NK-92 treated with Interleukin-12 subunit alpha and Interleukin-12 subunit beta, amount 100 ng/mL, for 24 hours (cell line): ENCODE measurements around the gene TNRC6A.
"Not testable (repeated sequence)": the region's sequence is repeated elsewhere in the genome, so short reads cannot be mapped to it uniquely, and the experiment has no call there.

Experiments
- DNase-seq: peaks from one replicate; lab custom pipeline; 2025; lab: John Stamatoyannopoulos, UW

Gene TNRC6A

GRCh38 chr16:24845726-24846547, 116.5 kb downstream of the TNRC6A start, which contains the start of gene SLC5A11:
TSS of gene SLC5A11 (plus strand) at chr16:24845963. CDS start at chr16:24858644, 12,681 bp downstream.
- DNase-seq, result no peak

- no peak for DNase-seq
These were observed 117.3 kb downstream of the TNRC6A start for GRCh38 chr16:24846548-24847357.

- DNase-seq, result no peak
These were observed 117.9 kb downstream of the TNRC6A start for GRCh38 chr16:24847358-24847664.

- no peak for DNase-seq
These were observed 118.6 kb downstream of the TNRC6A start for GRCh38 chr16:24848065-24848464.

- DNase-seq, result no peak
These were observed 120.2 kb downstream of the TNRC6A start for GRCh38 chr16:24849641-24850040.

- DNase-seq, result peak; percentile 28
These were observed 121.0 kb downstream of the TNRC6A start for GRCh38 chr16:24850289-24850938.

- no peak for DNase-seq
These were observed 122.2 kb downstream of the TNRC6A start for GRCh38 chr16:24851700-24852099.

GRCh38 chr16:24852281-24852721, 122.8 kb downstream of the TNRC6A start:
- DNase-seq, result no peak

GRCh38 chr16:24853169-24853824, 123.8 kb downstream of the TNRC6A start:
- DNase-seq, result no peak

GRCh38 chr16:24853830-24854229, 124.4 kb downstream of the TNRC6A start:
- no peak for DNase-seq

- DNase-seq, result no peak
These were observed 125.2 kb downstream of the TNRC6A start for GRCh38 chr16:24854607-24855171.

- DNase-seq, result no peak
These were observed 126.2 kb downstream of the TNRC6A start for GRCh38 chr16:24855678-24856077.

GRCh38 chr16:24856871-24857270, 127.4 kb downstream of the TNRC6A start:
- not testable (repeated sequence) for DNase-seq

GRCh38 chr16:24858219-24859041, 129.0 kb downstream of the TNRC6A start:
- DNase-seq, result no peak

- DNase-seq, result no peak
These were observed 132.0 kb downstream of the TNRC6A start for GRCh38 chr16:24861461-24861860.

- DNase-seq, result no peak
These were observed 134.4 kb downstream of the TNRC6A start for GRCh38 chr16:24863582-24864437.

- no peak for DNase-seq
These were observed 139.6 kb downstream of the TNRC6A start for GRCh38 chr16:24869033-24869432.

GRCh38 chr16:24871891-24872290, 142.4 kb downstream of the TNRC6A start:
- DNase-seq, result no peak

GRCh38 chr16:24873028-24873427, 143.6 kb downstream of the TNRC6A start:
- DNase-seq, result no peak

- no peak for DNase-seq
These were observed 146.0 kb downstream of the TNRC6A start for GRCh38 chr16:24875466-24875865.
